ENCODE results near the gene ANKRD34C.
"Not testable (repeated sequence)": the region's sequence is repeated elsewhere in the genome, so short reads cannot be mapped to it uniquely, and the experiment has no call there.

The ANKRD34C gene

GRCh38 chr15:79310985-79311900, 28.7 kb downstream of the ANKRD34C start, which contains the start of gene TMED3:
Gene TMED3 (plus strand): TSS chr15:79311112. CDS start chr15:79311250, 138 bp downstream.
- DNase-seq (ENCODE audit: low read depth in 2 of 2), result peak; percentile 53

GRCh38 chr15:79311901-79312553, 29.5 kb downstream of the ANKRD34C start:
- no peak for DNase-seq (ENCODE audit: low read depth in 2 of 2)

GRCh38 chr15:79314186-79314585, 31.7 kb downstream of the ANKRD34C start:
- DNase-seq (ENCODE audit: low read depth in 2 of 2), result no peak

GRCh38 chr15:79314811-79315210, 32.3 kb downstream of the ANKRD34C start:
- DNase-seq (ENCODE audit: low read depth in 2 of 2), result no peak

- DNase-seq (ENCODE audit: low read depth in 2 of 2), result no peak
Observed at GRCh38 chr15:79315623-79316328, 33.3 kb downstream of the ANKRD34C start.

- DNase-seq (ENCODE audit: low read depth in 2 of 2), result no peak
Observed at GRCh38 chr15:79316864-79317263, 34.3 kb downstream of the ANKRD34C start.

GRCh38 chr15:79319973-79320372, 37.5 kb downstream of the ANKRD34C start:
- DNase-seq (ENCODE audit: low read depth in 2 of 2), result not testable (repeated sequence)

GRCh38 chr15:79321876-79322275, 39.4 kb downstream of the ANKRD34C start:
- DNase-seq (ENCODE audit: low read depth in 2 of 2), result no peak

- DNase-seq (ENCODE audit: low read depth in 2 of 2), result no peak
Observed at GRCh38 chr15:79322306-79322705, 39.8 kb downstream of the ANKRD34C start.

GRCh38 chr15:79322945-79323344, 40.4 kb downstream of the ANKRD34C start:
- no peak for DNase-seq (ENCODE audit: low read depth in 2 of 2)

- DNase-seq (ENCODE audit: low read depth in 2 of 2), result no peak
Observed at GRCh38 chr15:79329171-79329611, 46.7 kb downstream of the ANKRD34C start.
